HG03565 (cell line): ENCODE results near the gene EFNB2.

ENCODE experiments used
- ATAC-seq: cut with Tn5 transposase; IDR thresholded peaks from one replicate; pipeline ENCODE4 v1.9.1; 2021; ENCODE audit warnings: mild to moderate bottlenecking, moderate library complexity; ENCODE audit not compliant: unreplicated experiment

EFNB2 gene

DNA sequence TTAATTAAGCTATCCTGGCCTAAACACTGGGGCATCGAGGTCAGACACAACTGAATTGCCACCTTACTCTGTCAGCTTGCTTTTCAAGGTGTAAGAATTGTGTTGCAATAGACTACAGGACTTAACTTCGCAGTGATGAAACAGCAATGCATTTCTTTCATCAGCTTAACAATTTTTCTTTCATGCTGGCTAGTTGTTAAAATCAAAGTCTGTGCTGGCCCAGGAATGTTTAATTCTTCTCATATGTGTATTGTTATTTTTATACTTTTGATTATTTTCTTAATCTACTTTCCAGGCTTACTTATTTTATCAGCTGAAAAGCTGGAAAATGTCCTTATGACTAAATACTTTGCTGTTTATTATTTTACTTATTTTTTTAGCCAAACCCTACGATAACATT lies 79.7 kb downstream of the EFNB2 start:
- ATAC-seq, result no peak

DNA sequence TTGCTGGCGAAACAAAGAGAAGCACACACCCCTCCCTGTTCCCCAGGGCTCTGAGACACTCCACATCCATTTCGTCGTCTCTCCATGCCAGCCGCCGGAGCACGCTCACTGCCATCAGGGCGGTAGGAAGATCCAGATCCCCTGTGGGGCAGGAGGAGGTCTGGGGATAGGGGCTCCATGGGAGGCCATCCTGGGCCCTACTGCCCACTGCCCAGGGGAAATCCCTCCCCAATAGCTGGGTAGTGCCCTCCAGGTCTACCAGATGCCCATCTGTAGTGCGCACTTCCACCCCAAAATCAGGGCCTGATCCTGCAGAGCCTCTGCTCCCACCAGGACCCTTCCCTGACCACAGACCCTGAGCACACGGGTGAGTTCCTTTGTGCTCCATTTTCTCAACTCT lies 80.3 kb downstream of the EFNB2 start:
- ATAC-seq, result no peak

DNA sequence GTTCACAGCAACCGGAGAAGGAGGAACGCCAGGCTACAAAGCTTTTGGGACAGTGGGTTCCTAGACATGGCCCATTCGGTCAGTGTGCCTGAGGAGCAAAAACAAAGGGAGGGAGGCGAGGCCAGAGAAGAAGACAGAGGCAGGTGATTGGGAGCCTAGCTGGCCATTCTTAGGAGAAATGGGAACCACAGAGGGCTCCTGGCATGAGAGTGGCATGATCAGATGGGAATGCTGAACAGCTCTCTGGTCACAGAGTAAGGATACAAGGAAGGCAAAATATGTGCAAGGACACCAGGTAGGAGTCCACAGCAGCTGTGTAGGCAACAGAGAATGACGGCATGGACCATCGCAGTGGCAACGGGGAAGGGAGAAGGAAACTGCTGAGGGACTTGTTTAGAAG lies 82.4 kb downstream of the EFNB2 start:
- no peak for ATAC-seq

DNA sequence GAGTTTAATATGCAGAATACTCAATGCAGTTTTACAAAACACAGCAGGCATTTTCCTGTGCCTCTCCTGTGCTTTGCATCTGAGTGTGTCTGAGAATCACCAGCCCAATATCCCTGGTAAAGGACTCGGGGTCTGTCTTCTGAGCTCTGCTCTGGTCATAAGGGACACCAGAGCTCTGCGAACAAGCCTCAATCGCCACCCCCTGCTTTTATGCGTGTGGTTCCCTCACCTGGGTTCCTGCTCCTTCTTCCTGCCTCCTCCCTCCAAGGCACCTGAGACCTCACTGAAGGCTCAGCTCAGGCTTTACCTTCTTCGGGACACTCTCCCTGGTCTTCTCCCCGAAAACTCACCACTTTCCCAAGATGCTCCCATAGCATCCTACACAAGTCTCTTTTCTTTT lies 84.5 kb downstream of the EFNB2 start:
- ATAC-seq, result no peak

DNA sequence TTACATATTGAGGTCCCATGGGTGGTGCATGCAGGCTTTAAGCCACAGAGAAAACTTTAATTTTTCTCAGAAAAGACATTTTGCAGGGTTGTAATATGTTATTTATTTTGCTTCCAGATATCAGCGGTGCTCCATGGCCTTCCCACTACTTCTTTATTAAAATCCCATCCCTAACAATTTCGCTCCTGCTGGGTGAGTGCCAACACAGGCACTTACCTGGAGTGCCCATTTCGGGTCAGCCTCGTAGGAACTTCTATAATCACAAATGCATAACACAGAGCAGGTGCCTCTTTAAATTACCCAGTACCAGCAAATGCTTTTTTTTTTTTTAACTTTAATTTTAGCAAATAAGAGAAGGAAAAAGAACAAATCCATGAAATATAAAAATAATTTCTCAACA lies 86.4 kb downstream of the EFNB2 start:
- no peak for ATAC-seq

DNA sequence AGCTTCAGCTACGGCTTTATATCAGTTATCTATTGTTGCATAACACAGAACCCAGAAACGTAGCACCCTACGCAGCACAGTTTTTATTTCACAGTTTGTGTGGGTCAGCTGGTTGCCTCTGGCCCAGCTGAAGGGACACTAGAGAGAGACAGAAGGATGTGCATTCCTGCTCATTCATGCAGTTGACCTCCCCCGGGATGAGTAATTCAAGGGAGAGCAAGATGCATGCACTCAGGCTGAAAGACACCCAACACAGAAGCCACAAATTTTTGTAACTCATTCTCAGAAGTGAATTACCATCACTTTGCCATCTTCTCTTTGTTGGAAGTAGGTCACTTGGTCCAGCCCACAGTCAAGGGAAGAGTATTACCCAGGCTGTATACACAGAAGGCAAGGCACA lies 89.5 kb downstream of the EFNB2 start:
- ATAC-seq, result no peak

DNA sequence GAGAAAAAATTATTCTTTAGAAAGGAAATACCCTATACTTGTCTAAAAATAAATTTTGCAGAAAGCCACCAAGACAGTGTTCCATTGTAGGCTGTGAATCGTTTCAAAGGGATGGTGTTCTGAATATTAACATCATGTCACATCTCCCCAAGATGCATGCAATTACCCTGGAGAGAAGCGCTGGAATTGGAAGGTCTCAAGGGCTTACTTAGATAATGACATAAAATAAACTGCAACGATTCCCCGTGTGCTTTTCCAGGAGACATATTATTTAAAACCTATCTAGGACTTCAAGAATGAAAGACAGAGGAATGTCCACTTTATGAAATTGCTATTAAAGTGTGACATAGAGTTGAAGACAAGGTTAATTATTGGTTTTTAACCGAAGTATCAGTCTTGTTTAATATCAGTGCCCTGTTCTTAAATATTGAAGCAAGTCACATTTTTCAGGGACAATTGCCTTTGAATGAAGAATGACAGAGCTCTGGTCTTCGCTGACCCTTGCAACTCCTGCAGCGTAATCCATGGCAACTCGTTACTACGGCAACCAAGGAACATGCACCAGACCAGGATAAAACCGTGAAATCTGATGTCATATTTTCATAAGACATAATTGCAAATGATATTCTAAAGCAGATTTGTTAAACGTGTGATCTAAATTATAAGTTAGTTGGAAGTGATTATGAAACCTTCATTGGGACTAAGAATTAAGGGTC lies 91.7 kb downstream of the EFNB2 start:
- no peak for ATAC-seq

DNA sequence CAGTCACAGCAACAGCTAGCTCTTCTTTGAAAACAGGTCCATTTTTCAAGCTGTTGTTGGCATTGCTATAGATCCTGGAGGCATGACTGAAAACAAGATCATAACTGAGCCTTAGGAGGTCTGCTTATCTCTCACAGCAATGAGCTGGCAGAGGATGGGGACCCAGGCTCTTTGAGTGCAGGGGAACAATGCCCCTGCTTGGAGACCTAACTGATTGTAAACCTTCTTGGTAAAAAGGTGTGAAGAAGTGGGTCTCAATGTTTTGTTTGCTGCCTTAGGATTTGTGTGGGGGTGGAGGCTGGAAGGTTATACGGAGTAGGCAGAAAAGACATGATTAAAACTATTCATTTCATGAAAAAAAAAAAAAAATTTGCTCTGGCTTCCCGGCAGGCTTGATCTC lies 94.6 kb downstream of the EFNB2 start:
- ATAC-seq, result no peak
